ENCODE data around the gene SETD4.
A peak's percentile ranks its signal among the peaks of the same experiment; 100 is the strongest.

Gene SETD4

GRCh38 chr21:36041910-36042309, 18.4 kb downstream of the SETD4 start:
- no peak for DNase-seq

- peak; percentile 45 for DNase-seq
These were observed 19.9 kb downstream of the SETD4 start for GRCh38 chr21:36040389-36040788.

GRCh38 chr21:36039861-36040260, 20.5 kb downstream of the SETD4 start:
- no peak for DNase-seq

DNA sequence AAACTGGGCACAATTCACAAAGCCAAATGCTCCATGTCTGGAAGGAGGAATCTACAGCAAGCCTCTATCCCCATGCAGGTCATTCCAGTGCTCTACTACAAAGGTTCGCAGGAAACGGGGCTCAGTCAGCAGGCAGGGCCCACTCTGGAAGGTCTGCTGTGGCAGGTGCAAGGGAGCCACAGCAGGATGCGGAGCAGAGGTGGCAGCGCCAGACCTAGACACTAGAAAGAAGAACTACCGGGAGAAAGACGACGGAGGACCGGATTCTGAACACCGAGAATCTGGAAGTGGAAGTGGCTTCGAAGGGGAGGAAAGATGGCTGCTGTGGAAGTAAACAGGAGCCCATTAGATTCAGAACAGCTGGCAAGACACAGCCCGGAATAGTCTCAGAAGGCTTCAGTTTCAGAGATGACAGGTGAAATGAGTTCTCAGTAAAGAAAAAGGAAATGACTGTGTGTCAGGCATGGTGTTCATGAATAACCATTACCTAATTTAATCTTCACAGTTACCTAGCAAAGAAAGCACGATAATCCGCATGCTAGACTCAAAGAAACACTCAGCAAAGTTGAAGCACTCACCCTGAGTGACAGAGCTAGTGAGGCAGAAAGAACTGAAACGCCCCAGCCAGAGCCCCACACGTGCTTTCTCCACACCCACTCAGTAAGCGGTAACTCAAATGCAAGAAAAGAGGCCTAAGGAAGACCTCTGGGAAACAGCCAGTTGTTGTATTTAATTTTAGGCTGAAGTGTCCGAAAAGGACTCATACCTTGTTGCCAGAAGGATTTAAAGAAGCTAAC, 21.4 kb downstream of the SETD4 start:
- DNase-seq, result no peak

- DNase-seq, result no peak
These were observed 24.9 kb downstream of the SETD4 start for GRCh38 chr21:36035381-36035791.

- no peak for DNase-seq
These were observed 26.0 kb downstream of the SETD4 start for GRCh38 chr21:36034211-36034913.

- DNase-seq, result no peak
These were observed 27.5 kb downstream of the SETD4 start for GRCh38 chr21:36032647-36033406.

- no peak for DNase-seq
These were observed 29.6 kb downstream of the SETD4 start for GRCh38 chr21:36030581-36031189.

GRCh38 chr21:36029309-36029708, 31.0 kb downstream of the SETD4 start:
- no peak for DNase-seq

DNA sequence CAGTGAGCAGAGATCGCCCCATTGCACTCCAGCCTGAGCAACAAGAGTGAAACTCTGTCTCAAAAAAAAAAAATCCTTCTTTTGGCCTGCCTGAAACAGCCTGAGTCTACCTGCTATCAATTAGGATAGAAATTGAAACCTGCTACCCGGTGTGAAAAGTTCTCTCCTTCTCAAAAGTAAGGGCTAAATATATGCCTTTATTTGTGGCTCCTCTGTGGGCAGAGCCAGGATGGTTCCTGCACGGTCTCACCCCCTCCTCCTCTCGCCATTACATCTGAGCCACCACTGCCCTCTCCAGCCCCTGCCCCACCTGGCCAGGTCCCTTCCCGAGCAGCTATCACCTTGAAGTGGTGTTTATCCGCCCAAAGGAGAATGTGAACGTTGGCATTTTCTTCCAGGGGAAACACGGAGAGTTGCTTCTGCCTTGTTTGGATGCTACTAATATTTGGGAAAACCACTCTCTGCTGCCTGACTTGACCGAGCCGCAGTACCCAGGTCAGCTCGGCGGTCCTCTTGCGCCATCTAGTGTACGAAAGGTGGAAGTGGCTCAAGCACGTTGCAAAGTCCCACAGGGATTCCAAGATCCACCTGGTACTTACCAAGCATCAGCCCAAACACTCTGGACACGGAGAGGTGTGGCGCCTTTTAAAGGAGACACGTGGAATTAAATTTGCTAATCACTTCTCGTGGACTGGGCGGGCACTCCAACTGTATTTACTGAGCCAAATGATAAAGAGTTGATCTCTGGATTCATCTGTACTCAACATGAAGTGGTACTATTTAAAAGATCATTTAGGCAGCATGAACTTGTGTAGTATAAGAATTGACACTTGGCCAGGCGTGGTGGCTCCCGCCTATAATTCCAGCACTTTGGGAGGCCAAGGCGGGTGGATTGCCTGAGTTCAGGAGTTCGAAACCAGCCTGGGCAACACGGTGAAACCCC, 31.9 kb downstream of the SETD4 start:
- peak; percentile 81 for DNase-seq

GRCh38 chr21:36027347-36027746, 33.0 kb downstream of the SETD4 start:
- DNase-seq, result no peak

DNA sequence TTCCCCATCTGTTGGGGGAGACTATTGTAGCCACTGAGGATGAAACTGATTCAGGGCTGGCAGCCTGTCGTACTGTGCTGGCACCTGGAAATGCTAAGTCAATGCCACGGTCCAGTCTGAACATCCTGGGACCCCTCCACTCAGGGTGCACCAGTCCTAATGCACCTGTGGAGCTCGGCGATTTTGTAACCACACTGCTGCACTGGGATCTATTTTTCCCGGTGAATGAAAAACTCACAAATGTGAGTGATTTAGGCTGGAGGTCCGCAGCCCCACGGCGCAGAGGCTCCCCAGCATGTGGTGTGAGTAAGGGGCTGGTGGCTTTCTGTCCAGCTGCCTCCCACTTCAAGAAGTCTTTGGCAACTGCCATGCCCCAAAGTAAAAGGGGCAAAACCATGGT, 35.5 kb downstream of the SETD4 start:
- DNase-seq, result no peak

DNA sequence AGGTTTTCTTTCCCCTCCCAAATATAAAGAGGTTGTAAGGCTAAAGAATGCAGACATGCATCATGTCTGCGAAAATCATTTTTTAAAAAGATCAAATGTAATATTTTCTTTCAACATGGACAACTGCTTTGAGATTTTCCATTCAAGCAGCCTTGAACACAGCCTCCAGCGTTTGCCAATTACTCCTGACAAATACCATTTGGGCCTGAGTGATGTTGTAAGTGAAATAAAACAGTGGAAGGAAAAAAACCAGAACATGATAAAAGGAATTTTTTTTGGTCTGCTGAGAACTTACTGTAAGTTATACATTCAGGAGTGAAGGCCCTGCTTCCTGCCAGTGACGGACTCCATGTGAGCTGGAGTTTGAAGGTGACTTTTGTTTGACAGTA, 37.2 kb downstream of the SETD4 start:
- DNase-seq, result no peak

GRCh38 chr21:36022427-36023091, 37.8 kb downstream of the SETD4 start:
- no peak for DNase-seq

- DNase-seq, result no peak
These were observed 39.0 kb downstream of the SETD4 start for GRCh38 chr21:36021251-36021837.

GRCh38 chr21:36015045-36015444, 45.3 kb downstream of the SETD4 start:
- DNase-seq, result no peak

DNA sequence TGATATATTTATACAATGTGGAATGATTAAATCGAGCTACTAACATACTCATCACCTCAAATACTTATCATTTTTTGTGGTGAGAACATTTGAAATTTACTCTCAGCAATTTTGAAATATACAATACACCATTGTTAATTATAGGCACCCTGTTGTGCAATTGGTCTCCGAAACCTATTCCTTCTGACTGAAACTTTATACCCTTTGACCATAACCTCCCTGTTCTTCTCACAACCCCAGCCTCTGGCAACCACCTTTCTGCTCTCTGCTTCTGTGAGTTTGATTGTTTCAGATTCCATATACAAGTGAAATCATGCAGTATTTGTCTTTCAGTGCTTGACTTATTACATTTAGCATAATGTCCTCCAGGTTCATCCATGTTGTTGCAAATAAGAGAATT, 49.5 kb downstream of the SETD4 start:
- DNase-seq, result no peak

GRCh38 chr21:36008505-36008904, 51.8 kb downstream of the SETD4 start:
- no peak for DNase-seq

DNA sequence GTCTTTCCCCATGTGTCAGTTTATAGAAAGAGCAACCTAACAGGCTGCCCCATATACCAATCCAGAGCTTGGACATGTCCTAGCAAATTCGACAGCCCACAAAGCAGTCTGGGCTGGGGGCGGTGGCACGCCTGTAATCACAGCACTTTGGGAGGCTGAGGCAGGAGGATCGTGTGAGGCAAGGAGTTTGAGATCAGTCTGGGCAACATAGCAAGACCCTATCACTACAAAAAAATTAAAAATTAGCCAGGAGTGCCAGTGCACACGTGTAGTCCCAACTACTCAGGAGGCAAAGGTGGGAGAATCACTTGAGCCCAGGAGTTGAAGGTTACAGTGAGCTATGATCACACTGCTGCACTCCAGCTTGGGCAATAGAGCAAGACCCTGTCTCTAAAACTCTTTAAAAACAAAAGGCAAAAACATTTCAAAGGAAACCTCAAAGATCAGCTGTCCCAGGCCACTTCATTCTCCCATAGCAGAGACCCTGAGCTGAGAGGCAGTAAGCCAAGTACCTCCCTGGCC, 54.4 kb downstream of the SETD4 start:
- DNase-seq, result no peak

GRCh38 chr21:36005018-36005417, 55.3 kb downstream of the SETD4 start:
- peak; percentile 42 for DNase-seq

- DNase-seq, result no peak
These were observed 55.9 kb downstream of the SETD4 start for GRCh38 chr21:36004441-36004840.

Measured in NCI-H2029 treated with DMSO at 0.1 percent for 48 hours (cell line).